ENCODE data around the gene CDYL.

GRCh38 chr6:4848382-4849068 lies 72.3 kb downstream of the CDYL start:
- TF ChIP-seq POLR2A (IDR thresholded peaks at IDR 0.05; ENCODE audit: low read depth, low read length), result no peak
- no peak for TF ChIP-seq TAF1 (IDR thresholded peaks at IDR 0.05; ENCODE audit: borderline replicate concordance, low read depth, low read length)
